Activated B cell treated with CpG ODN at 0.5 μM for 24 hours (primary cell): ENCODE results near the gene EEF1A2. TPM values are rescaled to one million over a fixed set of nuclear protein-coding genes. Genes with fewer than 3 reads are reported as not detected.

Experiments
- ATAC-seq: fragments of 200-7000 bp; cut with Tn5 transposase; one replicate; pipeline ENCODE4 v1.10.0; 2021; ENCODE audit warnings: low read depth, mild to moderate bottlenecking, moderate library complexity
- CTCF ChIA-PET: fragments of 350-600 bp; sonication (Branson Sonifier 250); formaldehyde crosslinking; loops from one replicate; lab custom pipeline; 2021; ENCODE audit warnings: antibody characterized with exemption; lab: Charles Lee
- POLR2A ChIA-PET: fragments of 350-600 bp; sonication (Branson Sonifier 250); formaldehyde crosslinking; loops from one replicate; lab custom pipeline; 2021; ENCODE audit warnings: antibody characterized with exemption; lab: Charles Lee
- DNase-seq: peaks from one replicate; pipeline ENCODE4 v3.0.0; 2022
- H3K27ac Mint-ChIP-seq: one replicate; pipeline ENCODE4 v1.8.0; 2020; ENCODE audit warnings: mixed read lengths
- H3K27me3 Mint-ChIP-seq: one replicate; pipeline ENCODE4 v1.8.0; 2021; ENCODE audit warnings: mixed read lengths
- H3K36me3 Mint-ChIP-seq: one replicate; pipeline ENCODE4 v1.8.0; 2021; ENCODE audit warnings: low read depth, mixed read lengths
- H3K4me1 Mint-ChIP-seq: one replicate; pipeline ENCODE4 v1.8.0; 2021; ENCODE audit warnings: mixed read lengths
- H3K4me3 Mint-ChIP-seq: one replicate; pipeline ENCODE4 v1.8.0; 2020; ENCODE audit warnings: mild to moderate bottlenecking, mixed read lengths
- H3K9me3 Mint-ChIP-seq: one replicate; pipeline ENCODE4 v1.8.0; 2020; ENCODE audit warnings: mixed read lengths
- CTCF ChIP-seq: fragments of 200-600 bp; IDR thresholded peaks from one replicate; pipeline ENCODE4 v1.8.0; 2022; ENCODE audit warnings: antibody characterized with exemption, mild to moderate bottlenecking
- intact Hi-C: fragments of 100-400 bp; cut with micrococcal nuclease; formaldehyde crosslinking; loops from one replicate; pipeline ENCODE4 v1.15.1; 2024
- total RNA-seq: library from RNA; stranded (reverse); gene quantifications from 2 replicates; pipeline ENCODE4 v1.2.3, GENCODE V29; 2022

Gene EEF1A2
- total RNA-seq, 1 donor from 2014 or later, result 1.6 TPM

DNA sequence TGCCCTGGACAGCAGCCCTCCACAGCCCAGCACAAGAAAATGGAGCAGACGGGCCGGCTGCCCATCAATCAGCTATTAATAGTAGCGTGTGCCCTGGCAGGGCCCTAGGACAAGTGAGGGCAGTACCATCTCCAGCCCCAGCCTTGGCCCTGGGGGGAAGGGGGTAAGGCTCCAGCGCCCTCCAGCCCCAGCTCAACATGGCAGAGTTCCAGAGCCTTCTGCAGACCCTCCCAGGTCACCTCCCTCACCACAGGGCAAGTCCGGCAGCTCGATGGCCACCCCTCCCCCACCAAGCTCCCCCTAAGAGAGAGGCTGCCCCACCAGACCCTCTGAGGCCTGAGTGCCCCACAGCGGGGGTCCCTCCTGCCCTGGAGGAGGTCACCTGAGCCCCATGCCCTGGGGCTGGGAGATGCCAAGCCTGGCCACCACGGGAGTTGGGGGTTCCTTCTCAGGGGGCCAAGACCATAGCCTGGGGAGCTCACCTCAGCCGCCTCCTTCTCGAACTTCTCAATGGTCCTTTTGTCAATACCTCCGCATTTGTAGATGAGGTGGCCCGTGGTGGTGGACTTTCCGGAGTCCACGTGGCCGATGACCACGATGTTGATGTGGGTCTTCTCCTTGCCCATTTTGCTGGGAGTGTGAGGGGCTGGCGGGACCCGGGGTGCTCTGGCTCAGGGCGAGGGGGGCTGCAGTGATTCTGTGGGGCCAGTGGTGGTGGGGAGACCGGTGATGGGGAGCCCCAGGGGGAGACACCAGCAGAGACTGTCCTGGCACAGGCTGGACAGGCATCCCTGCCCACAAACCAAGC is 1.5 kb downstream of the EEF1A2 start:
- CTCF ChIA-PET, result interaction anchor here (0.6 to 2.3 kb wide), 8 partner anchors 24 to 541 kb away, joined by 3 to 12 read pairs (median 4); partner anchors contain the start of genes PPDPF, PTK6 and TPD52L2
- DNase-seq, result no peak
- peaks cover 4% of the 10 kb centered on the region for H3K4me1 Mint-ChIP-seq

GRCh38 chr20:63496596-63497120 is 2.2 kb downstream of the EEF1A2 start:
- CTCF ChIA-PET, result interaction anchor here (0.6 to 2.3 kb wide), 11 partner anchors 13 to 542 kb away, joined by 3 to 12 read pairs (median 4); partner anchors contain the start of genes PPDPF, PTK6 and TPD52L2
- no peak overlapping the region for H3K27ac Mint-ChIP-seq
- DNase-seq, result no peak
- H3K4me3 Mint-ChIP-seq, result no peak overlapping the region
- POLR2A ChIA-PET, result interaction anchor here (0.6 to 2.8 kb wide), 6 partner anchors 23 to 626 kb away, joined by 3 to 21 read pairs (median 5); partner anchors contain the start of gene PPDPF
- no peak for TF ChIP-seq CTCF
- intact Hi-C loops, result loop anchor here (1.0 to 5.0 kb wide), 7 partner anchors 24 to 626 kb away; partner anchors contain the start of genes PPDPF and PTK6
- H3K9me3 Mint-ChIP-seq, result no peaks in the 10 kb centered on the region
- H3K36me3 Mint-ChIP-seq, result no peaks in the 10 kb centered on the region
- peaks cover 10% of the 10 kb centered on the region for H3K27me3 Mint-ChIP-seq
- H3K4me1 Mint-ChIP-seq, result peaks cover 4% of the 10 kb centered on the region
- ATAC-seq, result no peak

More for the DNA sequence above, 1.5 kb downstream of the EEF1A2 start:
- POLR2A ChIA-PET, result interaction anchor here (0.6 to 2.8 kb wide), 3 partner anchors 23 to 169 kb away, joined by 3 to 21 read pairs (median 5); partner anchors contain the start of gene PPDPF
- intact Hi-C loops, result loop anchor here (5.0 kb wide), 1 partner anchor 625 kb away; no protein-coding TSS in a partner anchor
- H3K27ac Mint-ChIP-seq, result no peak overlapping the region
- no peaks in the 10 kb centered on the region for H3K36me3 Mint-ChIP-seq
- ATAC-seq, result no peak
- TF ChIP-seq CTCF, result no peak
- peaks cover 10% of the 10 kb centered on the region for H3K27me3 Mint-ChIP-seq
- no peak overlapping the region for H3K4me3 Mint-ChIP-seq
- H3K9me3 Mint-ChIP-seq, result no peaks in the 10 kb centered on the region

GRCh38 chr20:63495741-63496595 is 2.9 kb downstream of the EEF1A2 start:
- Mint-ChIP-seq H3K36me3 (no peaks in the 10 kb centered on the region), H3K9me3 (no peaks in the 10 kb centered on the region), H3K4me3 (peak overlapping the region; percentile 59), H3K4me1 (peaks cover 4% of the 10 kb centered on the region), H3K27ac (no peak overlapping the region), H3K27me3 (peaks cover 9% of the 10 kb centered on the region)
- TF ChIP-seq CTCF, result peak; percentile 58
- DNase-seq (peak; percentile 73), ATAC-seq (peak; percentile 74)
- CTCF ChIA-PET, result interaction anchor here (0.8 to 2.3 kb wide), 11 partner anchors 14 to 625 kb away, joined by 3 to 12 read pairs (median 4); partner anchors contain the start of genes PPDPF, PTK6 and TPD52L2
- intact Hi-C loops, result loop anchor here (1.0 to 5.0 kb wide), 7 partner anchors 24 to 626 kb away; partner anchors contain the start of genes PPDPF and PTK6
- POLR2A ChIA-PET, result interaction anchor here (0.6 to 2.8 kb wide), 5 partner anchors 24 to 627 kb away, joined by 3 to 21 read pairs (median 5); partner anchors contain the start of gene PPDPF

GRCh38 chr20:63495167-63495720 is 3.6 kb downstream of the EEF1A2 start:
- intact Hi-C loops, result loop anchor here (5.0 kb wide), 1 partner anchor 627 kb away; no protein-coding TSS in a partner anchor
- CTCF ChIA-PET, result interaction anchor here (1.0 to 1.6 kb wide), 3 partner anchors 26 to 625 kb away, joined by 3 to 4 read pairs (median 3); partner anchors contain the start of gene PPDPF

More at GRCh38 chr20:63495167-63495720, 3.6 kb downstream of the EEF1A2 start:
- Mint-ChIP-seq H3K9me3 (no peaks in the 10 kb centered on the region), H3K4me3 (no peak overlapping the region), H3K27ac (no peak overlapping the region), H3K4me1 (peaks cover 4% of the 10 kb centered on the region), H3K27me3 (peaks cover 9% of the 10 kb centered on the region), H3K36me3 (no peaks in the 10 kb centered on the region)
- no peak for ATAC-seq
- no peak for TF ChIP-seq CTCF
- no peak for DNase-seq
- POLR2A ChIA-PET, result interaction anchor here (0.6 kb wide), 1 partner anchor 32 kb away, joined by 3 read pairs; no protein-coding TSS in a partner anchor
